ENCODE data around the gene KRT79.
"Not testable (repeated sequence)": the region's sequence is repeated elsewhere in the genome, so short reads cannot be mapped to it uniquely, and the experiment has no call there.

The KRT79 gene

DNA sequence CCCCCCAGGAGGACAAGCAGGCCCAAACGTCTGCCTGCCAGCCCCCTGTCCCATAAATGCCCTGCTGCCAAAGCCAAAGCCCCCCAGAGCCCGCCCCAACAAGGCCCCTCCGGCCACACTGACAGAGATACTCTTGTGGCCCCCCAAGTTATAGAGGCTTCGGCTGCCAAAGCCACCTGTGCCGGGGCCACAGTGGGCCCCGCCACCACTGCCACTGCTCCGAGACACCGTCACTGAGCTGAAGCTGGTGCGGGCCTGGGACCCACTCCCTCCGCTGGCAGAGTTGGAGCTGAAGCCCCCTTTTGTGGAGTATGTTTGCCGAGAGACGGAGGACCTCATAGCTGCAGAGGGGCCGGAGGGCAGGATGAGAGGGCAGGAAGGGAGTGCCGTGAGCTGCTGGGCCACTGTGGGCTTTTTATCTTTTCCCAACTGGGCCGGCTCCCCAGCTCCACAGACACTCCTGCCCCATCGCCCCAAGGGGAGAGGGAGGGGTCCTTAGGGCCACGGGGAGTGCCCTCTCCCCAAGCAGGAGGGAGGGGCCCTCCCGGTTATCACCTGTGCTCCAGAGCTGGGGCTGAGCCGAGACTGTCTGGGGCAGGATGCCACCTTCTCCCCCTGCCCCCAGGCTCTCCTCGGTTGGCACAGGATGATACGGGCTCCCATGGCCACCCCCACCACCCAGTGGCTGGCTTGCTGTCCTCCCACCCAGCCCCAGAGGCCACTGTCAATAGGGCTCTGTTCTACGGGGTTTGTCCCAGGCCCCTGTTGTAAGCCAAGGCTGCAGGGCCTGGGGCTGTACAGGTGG lies at the start of gene KRT79:
KRT79 (minus strand) TSS at position 390 of the 805 bp plus-strand sequence; CDS start at position 339, 51 bp downstream.
- FAIRE-seq: no peak

DNA sequence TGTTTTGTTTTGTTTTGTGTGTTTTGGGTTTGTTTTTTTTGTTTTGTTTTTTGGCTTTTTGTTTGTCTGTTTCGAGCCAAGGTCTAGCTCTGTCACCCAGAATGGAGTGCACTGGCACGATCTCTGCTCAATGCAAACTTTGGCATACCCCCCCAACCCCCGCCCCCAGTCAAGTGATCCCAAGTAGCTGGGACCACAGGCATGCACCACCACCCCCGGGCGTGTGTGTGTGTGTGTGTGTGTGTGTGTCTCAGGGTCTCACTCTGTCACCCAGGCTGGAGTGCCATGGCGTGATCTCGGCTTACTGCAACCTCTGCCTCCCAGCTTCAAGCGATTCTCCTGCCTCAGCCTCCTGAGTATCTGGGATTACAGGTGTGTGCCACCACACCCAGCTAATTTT lies 46.4 kb upstream of the KRT79 start:
- not testable (repeated sequence) for FAIRE-seq

DNA sequence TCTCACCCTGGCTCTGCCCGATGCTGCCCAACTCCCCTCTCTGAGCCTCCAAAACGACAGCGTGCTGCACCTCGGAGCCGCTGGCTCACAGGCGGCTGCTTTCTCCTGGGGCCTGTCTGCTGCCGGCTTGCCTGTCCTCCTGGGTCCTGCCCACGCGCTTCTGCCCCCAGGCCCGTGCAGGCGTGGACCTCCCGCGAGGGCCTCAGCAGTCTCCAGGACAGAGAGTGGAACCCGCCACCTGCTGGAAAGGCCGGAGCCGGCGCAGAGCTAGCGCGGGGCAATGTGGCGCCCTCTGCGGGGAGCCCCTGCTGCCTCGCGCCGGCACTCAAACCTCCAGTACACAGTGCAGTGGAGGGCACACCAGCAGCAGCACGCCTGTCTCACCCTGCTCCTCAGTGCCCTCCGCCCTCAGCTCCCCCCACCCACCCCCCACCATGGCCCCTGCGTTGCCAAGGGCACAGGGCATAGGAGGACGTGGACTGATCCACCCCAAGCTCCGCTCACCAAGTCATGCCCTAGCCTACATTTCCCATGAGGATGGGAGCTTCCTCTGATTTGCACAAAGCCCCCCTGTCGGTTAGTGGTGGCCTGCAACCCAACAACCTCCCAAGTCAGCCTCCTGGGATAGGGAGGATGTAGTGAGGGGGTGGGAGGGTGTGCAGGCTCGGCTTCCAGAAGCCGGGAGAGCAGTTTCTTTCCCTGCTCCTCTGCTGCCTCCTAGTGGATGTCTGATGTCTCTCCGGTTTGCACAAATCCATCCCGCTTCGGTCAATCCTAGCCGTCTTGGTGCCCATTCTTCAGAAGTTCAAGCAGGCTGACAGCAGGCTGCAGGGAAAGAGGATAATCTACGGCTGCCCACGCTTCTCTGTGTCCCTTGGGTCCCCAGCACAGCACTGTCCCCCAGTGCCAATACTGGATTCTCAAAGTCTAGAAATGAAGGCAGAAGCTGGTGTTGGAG lies 45.6 kb upstream of the KRT79 start:
- FAIRE-seq: no peak

DNA sequence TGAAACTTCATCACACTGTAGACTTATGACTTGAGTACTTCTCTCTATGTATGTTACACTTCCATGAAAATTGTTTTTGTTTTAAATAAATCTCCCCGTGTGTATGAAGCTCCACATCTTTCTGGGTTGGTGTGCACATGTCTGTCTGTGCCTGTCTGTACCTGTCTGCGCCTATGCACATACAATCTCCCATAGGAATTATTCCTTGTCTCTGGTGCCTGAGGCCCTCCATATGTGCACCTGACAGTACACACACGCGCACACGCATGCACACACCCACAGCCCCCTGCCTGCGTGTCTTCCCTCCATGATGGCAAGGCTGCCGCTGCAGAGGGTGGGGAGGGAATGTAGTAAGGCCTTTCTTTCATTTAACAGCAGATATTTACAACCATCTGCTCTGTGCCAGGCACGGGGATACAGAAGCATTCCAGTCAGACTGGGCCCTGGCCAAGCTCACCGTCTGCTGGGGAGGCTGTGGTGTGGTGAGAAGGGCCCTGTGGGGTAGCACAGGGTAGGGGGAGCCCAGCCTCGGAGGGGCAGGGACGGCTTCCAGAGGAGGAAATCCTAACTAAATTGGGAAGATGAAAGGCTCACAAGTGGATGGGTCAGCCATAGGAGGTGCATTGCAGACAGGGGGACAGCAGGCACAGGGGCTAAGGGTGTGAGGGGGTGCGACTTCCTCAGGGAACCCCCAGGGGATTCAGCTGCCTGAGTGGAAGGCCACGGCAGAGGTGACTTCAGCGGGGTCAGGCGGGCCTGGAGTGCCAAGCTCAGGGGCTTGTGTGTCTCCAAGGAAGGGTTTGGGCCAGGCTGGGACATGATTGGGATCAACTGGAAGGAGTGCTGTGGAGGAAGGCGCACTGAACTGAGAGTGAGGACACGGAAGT lies 44.6 kb upstream of the KRT79 start:
- FAIRE-seq: no peak

DNA sequence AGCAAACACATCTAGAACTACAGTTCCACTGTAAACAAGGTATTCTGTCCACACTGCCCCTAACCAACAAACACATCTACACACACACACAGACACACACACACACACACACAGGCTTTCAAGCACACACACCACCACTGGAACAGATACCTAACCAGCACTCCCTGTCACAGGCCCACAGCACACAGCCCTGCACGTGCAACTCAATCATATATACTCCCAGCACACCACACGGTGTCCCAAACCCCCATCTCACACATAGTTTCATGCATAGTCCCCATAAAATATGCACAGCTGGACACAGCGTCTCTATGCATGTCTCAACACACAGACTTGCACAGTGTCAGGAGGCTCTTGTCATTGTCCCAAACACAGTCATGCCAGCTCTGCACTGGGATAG lies 43.1 kb upstream of the KRT79 start:
- FAIRE-seq: no peak

DNA sequence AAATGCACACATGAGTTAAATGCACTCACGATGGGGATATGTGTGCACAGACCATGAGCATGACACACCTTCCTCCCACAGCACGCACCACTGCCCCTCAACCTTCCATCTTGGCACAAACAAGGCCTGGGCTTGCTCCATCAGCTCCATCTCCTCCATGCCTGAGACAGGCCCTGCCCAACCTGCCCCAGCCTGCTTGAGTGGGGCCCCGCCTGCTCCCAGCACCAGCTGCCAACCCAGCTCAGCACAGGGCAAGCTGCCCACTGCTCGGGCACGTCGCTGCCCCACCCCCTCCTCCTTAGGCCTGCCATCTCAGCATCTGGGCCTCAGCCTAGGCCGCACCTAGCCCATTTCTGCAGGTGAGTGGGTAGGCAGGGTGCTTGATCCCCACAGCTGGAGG lies 42.3 kb upstream of the KRT79 start:
- no peak for FAIRE-seq

DNA sequence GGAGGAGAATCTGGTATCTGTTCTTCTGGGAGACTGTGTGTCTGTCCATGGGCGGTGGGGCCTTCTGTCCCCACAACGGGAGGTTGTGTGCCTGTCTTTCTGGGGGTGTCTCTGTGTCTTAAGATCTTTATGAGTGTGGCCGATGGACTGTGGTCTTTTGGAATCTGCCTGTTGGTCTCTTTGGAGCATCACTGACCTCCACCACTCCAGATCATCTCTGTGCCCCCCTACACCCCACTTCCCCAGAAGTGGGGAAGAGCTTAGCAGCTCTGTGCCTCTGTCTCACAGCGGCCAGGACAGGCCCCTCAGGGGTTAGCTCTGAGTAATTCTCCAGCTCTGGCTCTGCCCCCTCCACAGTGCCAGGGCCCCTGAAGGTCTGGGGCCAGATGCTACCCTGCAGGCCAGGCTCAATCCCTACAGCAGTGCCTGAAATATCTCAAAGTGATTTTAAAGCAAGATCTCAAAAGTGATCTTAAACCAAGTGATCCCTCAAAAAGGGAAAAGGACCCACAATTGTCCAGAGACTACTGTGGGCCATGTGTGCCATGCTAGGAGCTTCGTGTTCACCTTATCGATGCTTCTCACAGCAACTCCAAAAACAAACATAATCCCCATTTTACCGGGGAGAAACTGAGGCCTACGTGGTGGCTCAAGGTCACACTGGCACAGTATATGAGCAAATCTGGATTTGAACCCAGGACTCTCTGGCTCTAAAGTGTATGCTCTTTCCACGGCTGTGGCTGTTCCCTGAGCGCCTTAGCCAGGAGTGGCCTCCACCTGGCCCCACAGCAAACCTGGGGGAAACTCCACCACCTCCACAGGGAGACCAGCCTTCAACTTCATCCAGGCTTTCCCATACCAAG lies 40.7 kb upstream of the KRT79 start:
- no peak for FAIRE-seq

DNA sequence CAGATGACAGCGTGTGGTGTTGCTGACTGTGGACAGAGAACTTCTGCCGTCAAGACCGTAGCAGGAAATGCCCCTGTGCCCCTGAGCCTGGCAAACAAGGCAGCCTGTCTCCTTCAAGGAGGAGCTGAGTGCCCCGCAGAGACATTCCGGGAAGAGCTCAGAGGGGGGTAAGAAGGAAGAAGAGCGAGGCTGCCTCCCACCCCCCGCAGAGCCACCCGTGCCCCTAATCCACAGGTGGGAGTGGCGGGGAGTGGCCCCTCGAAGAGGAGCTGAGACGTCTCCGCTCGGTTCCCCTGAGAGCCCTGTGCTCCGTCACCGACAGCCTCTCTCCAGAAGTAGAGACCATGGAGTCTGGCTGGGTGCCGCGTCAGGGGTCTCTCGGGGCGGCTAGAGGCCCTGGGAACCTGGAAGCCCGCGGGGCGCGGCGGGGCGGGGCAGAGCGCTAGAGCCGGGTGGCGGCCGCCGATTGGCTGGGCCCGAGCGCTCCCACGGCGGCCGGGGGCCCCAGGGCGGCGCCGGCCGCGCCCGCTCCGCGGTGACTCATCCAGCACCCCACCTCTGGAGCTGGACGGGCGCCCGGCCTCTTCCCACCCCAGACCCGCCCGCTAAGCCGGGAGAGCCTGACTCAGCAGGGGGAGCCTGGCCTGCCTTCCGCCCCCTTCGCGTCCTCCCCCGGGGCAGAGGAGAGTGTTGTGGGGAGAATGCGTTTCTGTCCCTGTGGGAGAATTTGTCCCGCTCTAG lies 39.9 kb upstream of the KRT79 start:
- no peak for FAIRE-seq

DNA sequence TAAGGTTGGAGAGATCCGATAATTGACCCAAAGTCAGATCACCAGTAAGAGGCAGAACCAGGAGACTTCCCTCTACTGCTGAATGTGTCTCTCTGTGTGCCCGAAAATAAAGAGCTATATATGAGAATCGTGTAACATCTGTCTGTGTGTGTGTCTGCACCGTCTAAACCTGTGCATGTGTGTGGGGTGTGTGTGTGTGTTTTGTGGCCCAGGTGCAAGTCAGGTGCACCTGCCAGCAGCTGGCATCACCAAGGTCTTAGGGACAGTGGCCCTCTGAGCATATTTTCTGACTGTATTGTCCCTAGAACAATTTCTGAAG lies 39.4 kb upstream of the KRT79 start:
- no peak for FAIRE-seq

DNA sequence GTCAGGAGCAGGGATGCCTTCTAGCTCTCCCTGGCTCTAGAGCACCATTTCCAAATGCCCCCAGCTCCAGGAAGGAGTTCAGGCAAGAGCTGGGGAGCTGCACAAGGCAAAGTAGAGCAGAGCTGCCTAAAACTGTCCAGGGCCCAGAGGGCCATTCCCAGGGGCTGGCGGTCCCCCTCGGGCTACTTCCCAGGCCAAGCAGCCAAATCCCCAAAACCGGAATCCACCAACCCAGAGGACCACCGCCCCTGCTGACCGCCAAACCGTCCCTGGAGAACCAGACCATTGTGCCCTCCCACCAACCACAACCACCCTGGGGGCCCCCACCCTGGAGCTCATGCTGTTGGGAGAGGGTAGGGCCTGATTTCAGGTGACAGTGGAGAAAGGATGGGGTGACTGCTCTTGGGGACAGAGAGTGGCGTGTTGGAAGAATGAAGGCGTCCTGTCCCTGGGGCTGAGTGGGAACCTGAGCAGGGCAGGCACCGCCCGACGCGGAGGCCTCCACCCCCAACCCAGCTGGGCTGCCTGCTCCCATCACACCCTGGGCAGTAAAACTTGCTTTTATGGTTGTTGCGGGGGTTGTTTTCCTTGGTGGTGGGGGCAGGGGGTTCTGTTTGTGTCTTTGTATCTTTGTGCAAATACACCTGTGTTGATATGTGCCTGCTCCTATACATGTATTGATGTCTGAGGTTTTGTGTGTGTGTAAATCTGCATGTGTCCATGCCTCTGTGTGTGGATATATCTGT lies 38.7 kb upstream of the KRT79 start:
- FAIRE-seq: no peak

DNA sequence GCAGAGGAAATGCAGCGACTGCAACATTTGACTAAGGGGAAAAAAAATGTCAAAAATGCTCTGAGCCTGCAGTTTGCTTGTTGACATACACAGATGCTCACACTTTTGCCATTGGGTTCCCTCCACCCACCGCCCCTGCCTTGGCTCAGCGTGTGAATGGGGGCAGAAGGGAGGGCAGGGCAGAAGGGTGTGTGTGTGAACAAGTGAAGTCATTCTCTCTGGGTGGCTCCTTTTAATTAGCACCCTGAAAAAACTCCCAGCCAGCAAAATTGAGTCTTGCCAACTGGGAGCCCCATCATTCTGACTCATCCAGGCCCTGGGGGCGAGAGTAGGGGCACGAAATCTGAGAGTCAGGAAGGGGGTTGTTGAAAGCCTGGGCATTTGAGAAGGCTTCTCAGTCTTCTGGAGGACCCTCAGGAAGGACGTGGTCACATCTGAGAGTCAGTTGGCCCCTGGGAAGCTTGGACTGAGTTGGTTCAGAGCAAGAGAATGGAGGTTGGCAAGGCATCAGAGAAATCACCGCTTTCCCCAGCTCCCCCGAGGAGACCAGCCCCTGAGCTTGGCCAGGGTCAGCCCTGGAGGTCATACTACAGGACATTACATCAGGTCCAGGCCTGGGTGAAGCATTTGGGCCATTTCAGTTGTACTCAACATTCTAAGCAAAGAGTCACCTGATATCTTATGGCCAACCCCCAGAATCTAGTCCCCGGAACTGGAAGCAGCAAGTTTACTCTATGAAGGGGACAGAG lies 37.4 kb upstream of the KRT79 start:
- no peak for FAIRE-seq

DNA sequence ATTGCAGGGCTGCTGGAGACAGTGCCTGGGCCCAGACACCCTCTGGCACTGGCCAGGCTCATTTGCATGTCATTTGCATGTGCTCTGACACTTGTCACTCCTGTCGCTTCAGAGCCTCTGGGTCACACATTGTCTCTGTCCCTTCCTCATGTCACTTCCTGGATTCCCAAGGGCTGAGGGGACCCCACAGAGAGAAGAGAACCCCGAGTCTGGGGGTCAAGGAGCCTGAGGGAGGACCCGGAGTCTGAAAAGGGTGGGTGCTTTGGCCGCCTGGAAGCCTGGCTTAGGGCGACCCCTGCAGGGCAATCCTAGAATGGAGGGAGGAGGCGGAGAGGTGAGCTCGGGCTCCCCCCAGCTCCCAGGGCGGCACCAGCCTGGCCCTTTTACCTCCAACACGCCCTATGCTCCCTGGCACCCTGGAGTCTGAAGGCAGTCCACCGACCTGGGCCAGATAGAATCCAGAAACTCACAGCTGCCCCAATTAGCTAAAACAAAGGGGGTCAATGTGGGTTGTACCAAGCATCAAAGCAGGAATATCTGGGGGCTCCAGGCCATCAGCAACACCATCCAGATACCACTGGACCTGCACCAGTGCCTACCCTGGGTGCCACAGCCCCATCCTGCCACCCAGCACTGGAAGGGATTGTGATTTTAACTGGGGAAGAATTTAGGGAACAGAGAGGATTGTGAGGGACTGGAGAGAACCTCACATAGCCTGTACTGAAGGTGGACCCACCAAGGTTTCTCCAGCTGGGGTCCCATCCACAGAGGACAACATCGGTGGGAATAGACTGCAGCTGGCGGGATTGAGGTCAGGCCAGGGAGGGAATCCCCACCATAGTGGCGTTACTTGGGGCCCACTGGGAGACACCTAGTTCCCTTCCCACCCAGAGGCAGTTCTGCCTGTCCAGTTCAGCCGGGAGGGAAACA lies 36.5 kb upstream of the KRT79 start:
- FAIRE-seq: no peak

DNA sequence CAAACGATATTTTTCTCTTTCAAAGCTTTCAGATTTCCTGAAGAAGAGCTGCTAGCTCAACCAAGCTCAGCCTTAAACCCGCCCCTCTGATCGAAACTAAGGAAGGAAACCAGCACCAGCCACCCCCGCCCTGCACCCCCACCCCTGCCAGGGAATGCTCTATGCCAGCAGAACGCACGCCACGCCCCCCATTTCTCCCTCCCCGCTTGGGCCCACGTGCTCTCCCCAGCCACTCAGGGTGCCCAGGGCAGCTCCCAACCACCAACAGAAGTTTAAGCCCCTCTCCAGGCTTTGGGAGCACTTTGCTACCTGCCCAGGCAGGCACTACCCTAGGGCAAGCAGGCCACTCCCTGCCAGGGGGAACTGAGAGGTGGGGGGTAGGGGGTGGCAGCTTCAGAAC lies 33.5 kb upstream of the KRT79 start:
- no peak for FAIRE-seq

DNA sequence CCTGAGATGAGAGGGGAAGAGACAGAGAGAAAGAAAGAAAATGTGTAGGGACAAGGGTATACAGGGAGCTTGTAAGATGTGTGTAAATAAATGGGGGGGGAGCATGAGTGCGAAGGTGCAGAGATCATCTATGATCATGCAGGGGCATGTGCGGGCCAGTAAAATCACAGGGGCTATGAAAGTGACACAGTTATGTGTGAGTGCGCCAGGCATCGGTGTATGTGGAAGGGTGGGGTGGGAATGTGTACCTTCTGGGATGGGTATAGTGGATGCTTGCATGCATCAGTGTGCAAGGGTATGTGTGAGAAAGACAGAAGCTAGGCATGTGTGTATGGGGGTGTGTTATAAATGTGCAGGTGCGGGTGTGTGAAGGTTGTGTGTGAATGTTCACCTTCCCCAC lies 33.0 kb upstream of the KRT79 start:
- no peak for FAIRE-seq

DNA sequence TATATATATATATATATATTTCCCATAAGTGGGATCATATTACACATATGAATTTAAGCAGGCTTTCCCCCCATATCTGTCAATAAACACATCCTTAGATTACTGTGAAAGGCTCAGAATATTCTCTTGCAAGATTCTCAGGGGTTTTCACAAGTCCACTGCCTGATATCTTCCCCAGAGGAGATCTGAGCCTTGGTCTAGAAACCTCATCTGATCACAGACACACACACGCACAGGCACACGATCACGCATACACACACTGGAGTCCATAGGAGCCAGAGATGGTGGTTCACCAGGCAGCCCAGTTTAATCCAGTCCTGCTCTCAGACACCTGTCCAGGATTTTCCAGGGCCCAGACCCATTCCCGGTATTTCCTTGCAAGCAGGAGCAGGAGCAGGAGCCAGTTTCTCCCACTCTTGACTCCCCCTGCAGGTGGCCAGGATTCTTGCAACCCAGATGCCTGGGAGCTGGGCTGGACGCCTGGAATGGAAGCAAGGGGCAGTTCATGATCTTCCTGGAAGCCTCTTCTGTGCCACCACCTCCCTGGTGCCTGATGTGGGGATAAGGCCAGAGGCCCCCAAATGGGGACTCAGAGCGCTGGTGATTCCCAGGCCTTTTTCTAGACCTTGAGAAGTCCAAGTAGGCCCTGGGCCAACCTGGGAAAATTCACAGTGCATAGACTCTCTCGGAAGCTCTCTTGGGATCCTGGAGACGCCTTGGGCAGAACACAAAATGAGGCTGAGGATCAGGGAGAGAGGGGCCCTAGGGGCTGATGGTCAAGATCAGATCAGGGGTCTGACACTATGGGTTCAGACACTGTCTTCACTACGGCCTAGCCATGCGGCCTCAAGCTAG lies 31.2 kb upstream of the KRT79 start:
- no peak for FAIRE-seq

DNA sequence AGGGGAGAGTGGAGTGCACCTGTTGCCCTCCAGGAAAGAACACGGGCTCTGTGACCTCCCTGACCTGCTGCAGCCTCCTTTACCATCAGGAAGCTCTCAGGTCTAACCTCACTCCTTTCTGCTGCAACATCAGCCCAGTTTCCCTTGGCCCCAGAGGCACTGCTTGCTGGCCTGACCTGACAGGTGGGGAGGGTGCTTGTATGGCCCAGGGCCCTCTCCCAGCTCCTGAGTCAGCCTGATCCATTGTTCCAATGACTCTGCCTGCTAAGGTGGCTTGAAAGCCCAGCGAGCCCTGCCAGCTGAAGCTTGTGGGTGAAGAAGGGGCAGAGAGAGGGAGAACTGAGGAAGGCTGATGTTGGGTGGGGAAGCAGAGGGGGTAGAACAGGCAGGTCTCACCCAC lies 27.9 kb upstream of the KRT79 start:
- FAIRE-seq: no peak

DNA sequence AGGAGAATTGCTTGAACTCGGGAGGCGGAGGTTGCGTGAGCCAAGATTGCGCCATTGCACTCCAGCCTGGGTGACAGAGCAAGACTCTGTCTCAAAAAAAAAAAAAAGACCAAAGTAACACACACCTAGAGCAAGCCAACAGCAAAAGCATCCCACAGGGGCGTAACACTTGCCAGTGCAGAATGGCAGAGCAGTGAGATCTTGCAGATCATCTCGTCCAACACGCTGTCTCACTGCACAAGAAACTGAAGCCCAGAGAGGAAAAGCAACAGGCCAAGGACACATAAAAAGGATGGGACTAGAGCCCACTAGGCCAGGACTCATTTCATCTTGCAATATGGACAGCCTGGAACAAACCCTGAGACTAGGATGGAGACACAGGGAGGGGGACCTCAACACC lies 27.4 kb upstream of the KRT79 start:
- FAIRE-seq: no peak
